Activated CD8-positive, alpha-beta memory T cell treated with anti-CD3 and anti-CD28 coated beads for 36 hours (primary cell): ENCODE data around the gene AP2A2. TPM values are rescaled to one million over a fixed set of nuclear protein-coding genes. Genes with fewer than 3 reads are reported as not detected.

Source experiments
- CTCF ChIA-PET: fragments of 350-600 bp; sonication (Branson Sonifier 250); formaldehyde crosslinking; loops from one replicate; lab custom pipeline; 2021; ENCODE audit warnings: antibody characterized with exemption; lab: Charles Lee
- POLR2A ChIA-PET: fragments of 350-600 bp; sonication (Branson Sonifier 250); formaldehyde crosslinking; loops from one replicate; lab custom pipeline; 2021; ENCODE audit warnings: antibody characterized with exemption; lab: Charles Lee
- total RNA-seq, 2 experiments: library from RNA; stranded (reverse); gene quantifications; one replicate each; pipeline ENCODE4 v1.2.3, GENCODE V29; 2021

Gene AP2A2
- total RNA-seq, 2 experiments from 2014 or later = 37.8 to 38.3 TPM

GRCh38 chr11:1053121-1053901, 127.6 kb downstream of the AP2A2 start:
- CTCF ChIA-PET = interaction anchor here (0.6 to 1.8 kb wide), 3 partner anchors 147 to 205 kb away, joined by 3 to 5 read pairs (median 5); no protein-coding TSS in a partner anchor

GRCh38 chr11:1054143-1055108, 128.8 kb downstream of the AP2A2 start:
- CTCF ChIA-PET = interaction anchor here (0.6 to 1.8 kb wide), 2 partner anchors 206 to 211 kb away, joined by 3 to 5 read pairs; no protein-coding TSS in a partner anchor
- POLR2A ChIA-PET = no interaction called here

More at GRCh38 chr11:1053121-1053901, 127.6 kb downstream of the AP2A2 start:
- POLR2A ChIA-PET = no interaction called here

GRCh38 chr11:1055109-1055703, 129.5 kb downstream of the AP2A2 start:
- ChIA-PET CTCF (interaction anchor here (0.6 to 1.8 kb wide), 2 partner anchors 207 to 212 kb away, joined by 3 to 5 read pairs; no protein-coding TSS in a partner anchor), POLR2A (no interaction called here)

GRCh38 chr11:1055990-1056771, 130.5 kb downstream of the AP2A2 start:
- POLR2A ChIA-PET = no interaction called here
- CTCF ChIA-PET = no interaction called here

GRCh38 chr11:1057806-1058205, 132.1 kb downstream of the AP2A2 start:
- ChIA-PET POLR2A (no interaction called here), CTCF (no interaction called here)

DNA sequence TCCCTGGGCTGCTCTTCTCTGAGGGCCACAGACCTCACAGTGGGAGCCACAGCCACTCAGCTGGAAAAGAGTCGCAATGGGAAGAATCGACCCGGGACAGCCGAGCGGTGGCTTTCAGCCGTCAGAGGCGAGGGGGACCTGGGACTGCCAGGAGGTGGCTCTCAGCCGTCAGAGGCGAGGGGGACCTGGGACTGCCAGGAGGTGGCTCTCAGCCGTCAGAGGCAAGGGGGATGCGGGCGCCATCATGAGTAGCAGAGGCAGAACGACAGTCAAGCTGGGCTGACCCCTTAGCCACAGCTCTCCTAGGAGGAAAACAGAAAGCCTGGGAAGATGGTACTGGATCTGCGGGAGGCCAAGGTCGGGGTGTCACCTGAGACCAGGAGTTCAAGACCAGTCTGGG, 134.1 kb downstream of the AP2A2 start:
- CTCF ChIA-PET = no interaction called here
- POLR2A ChIA-PET = no interaction called here

- CTCF ChIA-PET = no interaction called here
- POLR2A ChIA-PET = no interaction called here
These were observed 134.7 kb downstream of the AP2A2 start for GRCh38 chr11:1060410-1060809.

DNA sequence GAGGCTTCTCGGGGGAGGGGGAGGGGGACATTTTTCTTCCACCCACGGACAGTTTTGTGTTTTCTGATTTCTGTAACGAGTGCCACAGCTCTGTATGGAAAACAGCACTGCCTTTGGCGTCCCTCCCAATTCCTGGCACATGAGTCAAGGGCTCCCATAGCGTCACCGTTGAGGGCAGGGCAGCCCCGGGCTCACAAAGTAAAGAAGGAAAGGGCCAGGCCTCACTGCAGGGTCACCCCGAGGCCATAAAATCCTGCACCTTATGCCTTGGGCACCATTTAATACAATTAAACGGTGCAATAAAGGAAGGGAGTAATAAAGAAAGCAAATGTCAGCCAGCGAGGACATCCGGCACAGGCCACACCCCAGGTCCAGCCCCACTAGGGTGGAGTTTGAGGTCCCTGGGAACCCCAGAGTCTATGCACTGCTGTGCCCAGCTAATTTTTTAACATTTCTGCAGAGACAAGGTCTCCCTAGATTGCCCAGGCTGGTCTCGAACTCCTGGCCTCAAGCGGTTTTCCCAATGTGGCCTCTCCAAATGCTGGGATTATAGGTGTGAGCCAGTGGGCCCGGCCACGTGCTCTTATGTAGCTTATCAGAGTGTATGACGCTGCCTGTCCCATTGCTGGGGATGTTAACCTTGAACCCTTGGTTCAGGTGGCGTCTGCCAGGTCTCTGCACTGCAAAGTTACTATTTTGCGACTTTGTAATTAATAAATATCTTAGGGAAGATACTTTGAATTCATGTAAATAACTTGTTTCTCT, 135.4 kb downstream of the AP2A2 start:
- ChIA-PET POLR2A (no interaction called here), CTCF (no interaction called here)

Other genes with a start within 250 kb of the AP2A2 start
- gene DEAF1, start 230.6 kb upstream of the AP2A2 start, total RNA-seq = 10 to 100 TPM; 55.6 to 58.7 TPM
- 10 to 100 TPM in 1 of 2 experiments, 1 to 10 TPM in 1; 8.9 to 11.2 TPM for gene TMEM80, start 230.1 kb upstream of the AP2A2 start, total RNA-seq
- gene EPS8L2, start 219.6 kb upstream of the AP2A2 start, total RNA-seq = 10 to 100 TPM; 12.6 to 14.3 TPM
- 100 to 1,000 TPM; 270 to 286 TPM for gene TALDO1, start 178.4 kb upstream of the AP2A2 start, total RNA-seq
- gene GATD1, start 148.4 kb upstream of the AP2A2 start, total RNA-seq = 10 to 100 TPM; 52.6 to 60.4 TPM
- 1 to 10 TPM; 1.3 to 1.4 TPM for gene CEND1, start 135.8 kb upstream of the AP2A2 start, total RNA-seq
- gene SLC25A22, start 127.6 kb upstream of the AP2A2 start, total RNA-seq = 10 to 100 TPM; 81.1 to 83.9 TPM
- 10 to 100 TPM; 32.7 TPM for gene PIDD1, start 120.6 kb upstream of the AP2A2 start, total RNA-seq
- gene RPLP2, start 115.9 kb upstream of the AP2A2 start, total RNA-seq = 1,000 to 10,000 TPM; 2,602 to 2,630 TPM
- gene PNPLA2, start 107.0 kb upstream of the AP2A2 start, total RNA-seq = 10 to 100 TPM; 38.5 to 44.3 TPM
- 1 to 10 TPM; 2.9 to 3.4 TPM for gene CRACR2B, start 98.0 kb upstream of the AP2A2 start, total RNA-seq
- gene CD151, start 92.9 kb upstream of the AP2A2 start, total RNA-seq = 10 to 100 TPM; 70.2 to 72.8 TPM
- 100 to 1,000 TPM; 150 to 151 TPM for gene POLR2L, start 83.3 kb upstream of the AP2A2 start, total RNA-seq
- 10 to 100 TPM in 1 of 2 experiments, 1 to 10 TPM in 1; 9.4 to 12.7 TPM for gene TSPAN4, start 83.0 kb upstream of the AP2A2 start, total RNA-seq
- 10 to 100 TPM; 96.5 to 99.0 TPM for gene CHID1, start 15.1 kb upstream of the AP2A2 start, total RNA-seq
- gene MUC6, start 110.8 kb downstream of the AP2A2 start, total RNA-seq = not detected
- gene MUC2, start 149.0 kb downstream of the AP2A2 start, total RNA-seq = not detected
- not detected for gene MUC5AC, start 232.1 kb downstream of the AP2A2 start, total RNA-seq